A673 (cell line): ENCODE measurements around the gene FANCD2OS. TPM values are rescaled to one million over a fixed set of nuclear protein-coding genes. Genes with fewer than 3 reads are reported as not detected.
A peak's percentile ranks its signal among the peaks of the same experiment; 100 is the strongest.
"Not testable (repeated sequence)": the region's sequence is repeated elsewhere in the genome, so short reads cannot be mapped to it uniquely, and the experiment has no call there.

Experiments
- BruUV-seq: library from RNA; stranded (reverse); fragments of 400-500 nt; replicated peaks from 2 replicates; lab custom pipeline; 2021; lab: Mats Ljungman, UMichigan
- CTCF ChIA-PET: fragments of 300-600 bp; sonication (Branson Sonifier 250); formaldehyde crosslinking; loops from one replicate; lab custom pipeline; 2022; ENCODE audit warnings: antibody characterized with exemption; lab: Charles Lee
- POLR2A ChIA-PET: fragments of 300-600 bp; sonication (Branson Sonifier 250); formaldehyde crosslinking; loops from one replicate; lab custom pipeline; 2022; ENCODE audit warnings: antibody characterized with exemption; ENCODE audit not compliant: low non-redundant PET; lab: Charles Lee
- DNase-seq: peaks from one replicate; pipeline ENCODE4 v3.0.0-alpha.2; 2015; ENCODE audit warnings: low spot score
- H3K27ac ChIP-seq: fragments of 200-600 bp; sonication (generic); 2 replicates; pipeline ENCODE4 v1.5.1; 2016; ENCODE audit warnings: mixed run types, low read depth, mild to moderate bottlenecking, mixed read lengths, antibody characterized with exemption, low read length; ENCODE audit not compliant: poor library complexity, severe bottlenecking
- H3K27me3 ChIP-seq: fragments of 200-600 bp; sonication (generic); replicated peaks from 2 replicates; pipeline ENCODE4 v1.6.1; 2017; ENCODE audit warnings: mixed run types, low read depth, mild to moderate bottlenecking, mixed read lengths, antibody characterized with exemption, low read length; ENCODE audit not compliant: insufficient read depth, poor library complexity
- H3K36me3 ChIP-seq: fragments of 200-600 bp; sonication (generic); 2 replicates; pipeline ENCODE4 v1.6.1; 2016; ENCODE audit warnings: mixed run types, mild to moderate bottlenecking, mixed read lengths, antibody characterized with exemption, low read length; ENCODE audit not compliant: insufficient read depth, poor library complexity, severe bottlenecking
- H3K4me1 ChIP-seq: fragments of 200-600 bp; sonication (generic); 2 replicates; pipeline ENCODE4 v1.6.1; 2017; ENCODE audit warnings: mixed run types, mild to moderate bottlenecking, mixed read lengths, antibody characterized with exemption, low read length; ENCODE audit not compliant: insufficient read depth, poor library complexity, severe bottlenecking
- H3K4me3 ChIP-seq: fragments of 200-600 bp; sonication (generic); 2 replicates; pipeline ENCODE4 v1.5.1; 2016; ENCODE audit warnings: low read depth, mixed run types, mild to moderate bottlenecking, mixed read lengths, low read length; ENCODE audit not compliant: poor library complexity, severe bottlenecking
- H3K9me3 ChIP-seq: fragments of 200-600 bp; sonication (generic); 2 replicates; pipeline ENCODE4 v1.6.1; 2016; ENCODE audit warnings: mixed run types, low read depth, mild to moderate bottlenecking, mixed read lengths, antibody characterized with exemption, low read length; ENCODE audit not compliant: poor library complexity, severe bottlenecking
- CTCF ChIP-seq: fragments of 300-800, 200-600 bp; sonication (generic); conservative IDR thresholded peaks from 2 replicates; pipeline ENCODE4 v1.5.1; 2017; ENCODE audit warnings: low read depth, mild to moderate bottlenecking, antibody characterized with exemption, low read length, moderate library complexity, mixed read lengths
- EZH2 ChIP-seq: fragments of 200-600 bp; sonication (generic); IDR thresholded peaks from 2 replicates; pipeline ENCODE4 v1.6.1; 2017; ENCODE audit warnings: borderline replicate concordance, low read depth, mild to moderate bottlenecking, mixed read lengths, antibody characterized with exemption, low read length; ENCODE audit not compliant: poor library complexity, severe bottlenecking
- intact Hi-C: fragments of 100-400 bp; cut with micrococcal nuclease; formaldehyde crosslinking; loops from one replicate; pipeline ENCODE4 v1.10.0; 2022; ENCODE audit not compliant: unreplicated experiment
- total RNA-seq: library from RNA; stranded (reverse); gene quantifications from 2 replicates; pipeline ENCODE4 v1.2.3, GENCODE V29; 2021

Gene FANCD2OS
- total RNA-seq, 1 experiment from 2014 or later, result not detected

GRCh38 chr3:10140996-10141546 is 33.0 kb upstream of the FANCD2OS start:
- Histone ChIP-seq H3K4me3 (peak overlapping the region; percentile 78), H3K4me1 (peaks cover 8% of the 10 kb centered on the region), H3K36me3 (peaks cover 10% of the 10 kb centered on the region), H3K9me3 (no peaks in the 10 kb centered on the region), H3K27ac (peak overlapping the region; percentile 76), H3K27me3 (no peaks in the 10 kb centered on the region)
- DNase-seq, result no peak
- intact Hi-C loops, result no loop called here
- POLR2A ChIA-PET, result no interaction called here
- no peak for TF ChIP-seq CTCF
- no peak for TF ChIP-seq EZH2
- no TSS peak for BruUV-seq
- CTCF ChIA-PET, result no interaction called here

DNA sequence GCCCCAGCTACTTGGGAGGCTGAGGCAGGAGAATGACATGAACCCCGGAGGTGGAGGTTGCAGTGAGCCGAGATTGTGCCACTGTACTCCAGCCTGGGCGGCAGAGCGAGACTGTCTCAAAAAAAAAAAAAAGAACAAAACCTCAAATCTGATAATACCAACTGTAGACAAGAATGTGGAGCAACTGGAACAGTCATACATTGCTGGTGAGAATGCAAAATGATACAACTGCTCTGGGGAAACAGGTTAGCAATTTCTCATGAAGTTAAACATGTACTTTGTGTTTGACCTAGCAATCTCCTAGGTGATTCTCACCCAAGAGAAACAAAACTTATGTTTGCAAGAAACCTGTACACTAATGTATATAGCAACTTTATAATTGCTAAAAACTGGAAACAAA is 29.1 kb upstream of the FANCD2OS start:
- Histone ChIP-seq H3K9me3 (no peaks in the 10 kb centered on the region), H3K36me3 (no peaks in the 10 kb centered on the region), H3K27me3 (no peaks in the 10 kb centered on the region), H3K27ac (no peak overlapping the region), H3K4me3 (no peak overlapping the region), H3K4me1 (no peaks in the 10 kb centered on the region)
- BruUV-seq, result no TSS peak
- CTCF ChIA-PET, result no interaction called here
- POLR2A ChIA-PET, result no interaction called here
- intact Hi-C loops, result no loop called here
- TF ChIP-seq CTCF, result no peak
- TF ChIP-seq EZH2, result no peak
- DNase-seq, result no peak

DNA sequence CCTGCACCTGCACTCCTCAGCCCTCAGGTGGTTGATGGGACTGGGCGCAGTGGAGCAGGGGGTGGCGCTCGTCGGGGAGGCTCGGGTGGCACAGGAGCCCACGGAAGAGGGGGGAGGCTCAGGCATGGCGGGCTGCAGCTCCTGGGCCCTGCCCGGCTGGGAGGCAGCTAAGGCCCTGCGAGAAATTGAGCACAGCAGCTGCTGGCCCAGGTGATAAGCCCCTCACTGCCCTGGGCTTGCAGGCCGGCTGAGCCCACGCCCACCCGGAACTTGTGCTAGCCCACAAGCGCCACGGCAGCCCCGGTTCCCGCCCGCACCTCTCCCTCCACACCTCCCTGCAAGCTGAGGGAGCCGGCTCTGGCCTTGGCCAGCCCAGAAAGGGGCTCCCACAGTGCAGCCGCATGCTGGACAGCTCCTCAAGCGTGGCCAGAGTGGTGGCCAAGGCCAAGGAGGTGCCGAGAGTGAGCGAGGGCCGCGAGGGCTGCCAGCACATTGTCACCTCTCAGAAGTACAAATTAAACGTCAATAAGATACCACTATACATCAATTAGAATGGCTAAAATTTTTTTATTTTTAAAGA is 28.5 kb upstream of the FANCD2OS start:
- Histone ChIP-seq H3K27me3 (no peaks in the 10 kb centered on the region), H3K27ac (no peak overlapping the region), H3K36me3 (no peaks in the 10 kb centered on the region), H3K4me1 (no peaks in the 10 kb centered on the region), H3K4me3 (no peak overlapping the region), H3K9me3 (no peaks in the 10 kb centered on the region)
- intact Hi-C loops, result no loop called here
- no TSS peak for BruUV-seq
- no peak for TF ChIP-seq EZH2
- TF ChIP-seq CTCF, result no peak
- CTCF ChIA-PET, result interaction anchor here (0.6 kb wide), 1 partner anchor 27 kb away, joined by 3 read pairs; no protein-coding TSS in a partner anchor
- no peak for DNase-seq
- POLR2A ChIA-PET, result no interaction called here

GRCh38 chr3:10135872-10136271 is 27.8 kb upstream of the FANCD2OS start:
- BruUV-seq, H3K36me3 ChIP-seq, H3K9me3 ChIP-seq, H3K27me3 ChIP-seq, POLR2A ChIA-PET, H3K4me1 ChIP-seq, intact Hi-C loops, H3K4me3 ChIP-seq, DNase-seq, H3K27ac ChIP-seq: not testable (repeated sequence)
- CTCF ChIA-PET, result interaction anchor here (0.6 kb wide), 1 partner anchor 28 kb away, joined by 3 read pairs; no protein-coding TSS in a partner anchor
